Osteoblast (primary cell): Measurements from ENCODE around the gene NOS1. TPM values are rescaled to one million over a fixed set of nuclear protein-coding genes. Genes with fewer than 3 reads are reported as not detected.

Experiments
- DNase-seq: peaks from one replicate; pipeline ENCODE4 v3.0.0; 2011; ENCODE audit warnings: low spot score, mixed read lengths; ENCODE audit not compliant: insufficient read length; ENCODE audit errors: missing footprints
- H2AFZ ChIP-seq: 2 replicates; pipeline ENCODE4 v1.6.0; 2011; ENCODE audit warnings: mild to moderate bottlenecking, low read length
- H3K27ac ChIP-seq: 2 replicates; pipeline ENCODE4 v1.5.1; 2011; ENCODE audit warnings: mild to moderate bottlenecking, low read depth, low read length, moderate library complexity
- H3K27me3 ChIP-seq: 2 replicates; pipeline ENCODE4 v1.6.0; 2012; ENCODE audit warnings: mild to moderate bottlenecking, control low read depth, inconsistent platforms, low read length, moderate library complexity; ENCODE audit not compliant: insufficient read depth
- H3K36me3 ChIP-seq: 2 replicates; pipeline ENCODE4 v1.5.1; 2011; ENCODE audit warnings: mild to moderate bottlenecking, low read length, control low read depth, moderate library complexity; ENCODE audit not compliant: insufficient read depth
- H3K4me1 ChIP-seq: 2 replicates; pipeline ENCODE4 v1.5.1; 2011; ENCODE audit warnings: mild to moderate bottlenecking, low read length, control low read depth, moderate library complexity; ENCODE audit not compliant: insufficient read depth
- H3K4me2 ChIP-seq: 2 replicates; pipeline ENCODE4 v1.6.0; 2011; ENCODE audit warnings: mild to moderate bottlenecking, low read length; ENCODE audit not compliant: insufficient read depth
- H3K4me3 ChIP-seq: fragments of 200-600 bp; sonication (generic); 3 replicates; pipeline ENCODE4 v1.5.1; 2012; ENCODE audit warnings: mild to moderate bottlenecking, low read length, inconsistent platforms; ENCODE audit not compliant: insufficient read depth
- H3K79me2 ChIP-seq: 2 replicates; pipeline ENCODE4 v1.6.0; 2012; ENCODE audit warnings: mild to moderate bottlenecking, low read length, control low read depth, inconsistent platforms; ENCODE audit not compliant: insufficient read depth
- H3K9me3 ChIP-seq: 2 replicates; pipeline ENCODE4 v1.5.1; 2011; ENCODE audit warnings: low read depth, low read length, control low read depth
- H4K20me1 ChIP-seq: 2 replicates; pipeline ENCODE4 v1.6.0; 2012; ENCODE audit warnings: mild to moderate bottlenecking, low read length, control low read depth; ENCODE audit not compliant: insufficient read depth
- CTCF ChIP-seq: IDR thresholded peaks from 2 replicates; pipeline ENCODE4 v1.5.1; 2011; ENCODE audit warnings: mild to moderate bottlenecking, low read depth, low read length, moderate library complexity; ENCODE audit errors: extremely low read depth
- total RNA-seq: library from RNA; depleted of rRNA; stranded (reverse); fragments of >200 nt; gene quantifications from 2 replicates; pipeline ENCODE4 v1.2.3, GENCODE V29; 2012

NOS1 gene
- total RNA-seq, 1 donor = not detected

- DNase-seq = no peak
- H3K79me2 ChIP-seq = no peaks in the 10 kb centered on the region
- TF ChIP-seq CTCF = no peak
- no peak overlapping the region for H3K4me3 ChIP-seq
- H3K27ac ChIP-seq = no peak overlapping the region
- no peak overlapping the region for H3K4me2 ChIP-seq
- H3K9me3 ChIP-seq = no peaks in the 10 kb centered on the region
- no peaks in the 10 kb centered on the region for H3K27me3 ChIP-seq
- H3K36me3 ChIP-seq = no peaks in the 10 kb centered on the region
- no peaks in the 10 kb centered on the region for H4K20me1 ChIP-seq
- H3K4me1 ChIP-seq = no peaks in the 10 kb centered on the region
- H2AFZ ChIP-seq = no peak overlapping the region
Measured at GRCh38 chr12:117395766-117396165, 34.3 kb upstream of the NOS1 start.

DNA sequence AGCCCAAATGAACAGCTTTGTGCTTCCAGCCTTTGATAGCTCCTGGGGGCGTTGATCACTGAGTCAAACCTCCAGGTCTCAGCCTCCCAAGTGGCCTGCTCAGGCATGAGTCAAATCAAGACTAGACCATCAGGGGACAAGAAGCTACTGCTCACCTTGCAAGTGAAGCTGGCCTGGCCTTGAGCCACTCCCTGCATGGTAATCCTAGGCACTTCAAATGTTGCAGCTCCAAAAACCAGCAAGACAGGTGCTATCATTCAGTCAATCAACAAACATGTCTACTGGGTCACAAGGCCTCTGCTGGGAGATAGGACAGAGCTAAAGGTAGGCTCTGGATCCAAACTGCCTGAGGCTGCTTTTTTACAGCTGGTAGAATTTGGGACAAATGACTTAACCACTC, 33.1 kb upstream of the NOS1 start:
- no peak for DNase-seq
- Histone ChIP-seq H3K79me2 (no peaks in the 10 kb centered on the region), H3K9me3 (no peaks in the 10 kb centered on the region), H3K27ac (no peak overlapping the region), H2AFZ (no peak overlapping the region), H3K4me1 (no peaks in the 10 kb centered on the region), H4K20me1 (no peaks in the 10 kb centered on the region), H3K4me3 (no peak overlapping the region), H3K4me2 (no peak overlapping the region), H3K27me3 (no peaks in the 10 kb centered on the region), H3K36me3 (no peaks in the 10 kb centered on the region)
- TF ChIP-seq CTCF = no peak

DNA sequence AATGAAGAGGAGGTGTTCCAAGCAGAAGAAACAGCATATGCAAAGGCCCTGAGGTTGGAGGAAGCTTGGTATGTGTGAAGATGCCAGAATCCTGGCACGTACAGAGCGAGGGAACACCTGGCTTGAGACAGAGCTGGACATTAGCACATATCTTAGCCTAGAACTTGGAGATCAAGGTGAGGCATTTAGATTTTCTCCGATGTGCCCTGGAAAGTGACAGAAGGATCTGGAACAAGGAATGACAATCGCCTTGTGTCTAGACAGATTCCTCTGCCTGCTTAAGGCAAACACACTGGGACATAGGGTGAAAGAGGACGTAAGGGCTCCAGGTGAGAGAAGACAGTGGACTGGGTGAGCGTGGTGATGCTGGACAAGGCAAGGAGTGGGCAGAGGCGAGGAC, 32.2 kb upstream of the NOS1 start:
- no peak for TF ChIP-seq CTCF

GRCh38 chr12:117390866-117391265, 29.4 kb upstream of the NOS1 start:
- H3K9me3 ChIP-seq = no peaks in the 10 kb centered on the region
- H3K4me2 ChIP-seq = no peak overlapping the region
- H3K36me3 ChIP-seq = no peaks in the 10 kb centered on the region
- DNase-seq = no peak
- H3K4me1 ChIP-seq = no peaks in the 10 kb centered on the region
- no peak overlapping the region for H3K4me3 ChIP-seq
- no peaks in the 10 kb centered on the region for H3K79me2 ChIP-seq
- H2AFZ ChIP-seq = no peak overlapping the region
- no peak for TF ChIP-seq CTCF
- no peaks in the 10 kb centered on the region for H4K20me1 ChIP-seq
- no peaks in the 10 kb centered on the region for H3K27me3 ChIP-seq
- H3K27ac ChIP-seq = no peak overlapping the region

More for the DNA sequence above, 32.2 kb upstream of the NOS1 start:
- no peaks in the 10 kb centered on the region for H3K79me2 ChIP-seq
- H3K4me2 ChIP-seq = no peak overlapping the region
- H3K4me3 ChIP-seq = no peak overlapping the region
- H3K9me3 ChIP-seq = no peaks in the 10 kb centered on the region
- H3K27me3 ChIP-seq = no peaks in the 10 kb centered on the region
- no peaks in the 10 kb centered on the region for H3K36me3 ChIP-seq
- no peaks in the 10 kb centered on the region for H3K4me1 ChIP-seq
- no peak for DNase-seq
- no peak overlapping the region for H3K27ac ChIP-seq
- H4K20me1 ChIP-seq = no peaks in the 10 kb centered on the region
- H2AFZ ChIP-seq = no peak overlapping the region
